GM12872 (cell line): ENCODE results near the gene ACSF3.

ENCODE experiments used
- CTCF ChIP-seq: IDR thresholded peaks from 3 replicates; pipeline ENCODE4 v1.5.1; 2011; ENCODE audit warnings: low read depth, mild to moderate bottlenecking, low read length, moderate library complexity; ENCODE audit not compliant: insufficient read depth

Gene ACSF3

GRCh38 chr16:89096768-89097391, 3.2 kb downstream of the ACSF3 start:
- no peak for TF ChIP-seq CTCF

- TF ChIP-seq CTCF = no peak
These were observed 3.7 kb downstream of the ACSF3 start for GRCh38 chr16:89097392-89097772.

GRCh38 chr16:89098767-89099430, 5.2 kb downstream of the ACSF3 start:
- TF ChIP-seq CTCF = no peak

- TF ChIP-seq CTCF = no peak
These were observed 6.3 kb downstream of the ACSF3 start for GRCh38 chr16:89099905-89100304.

GRCh38 chr16:89100601-89101302, 7.1 kb downstream of the ACSF3 start:
- TF ChIP-seq CTCF = no peak

- no peak for TF ChIP-seq CTCF
These were observed 7.8 kb downstream of the ACSF3 start for GRCh38 chr16:89101303-89102040.

- no peak for TF ChIP-seq CTCF
These were observed 8.4 kb downstream of the ACSF3 start for GRCh38 chr16:89102041-89102471.
